Testis (tissue), 2 donors: ENCODE data around the gene TPSD1.

Experiments
- POLR2A ChIP-seq: fragments of 450-650 bp; IDR thresholded peaks from one replicate; pipeline ENCODE4 v1.6.1; 2017; ENCODE audit warnings: antibody characterized with exemption, mild to moderate bottlenecking, moderate library complexity
- TF ChIP-seq, protein P1 (sequence below), 3 experiments: fragments of 450-650 bp in 2 of 3; fragments of 200-600 bp in 1 of 3; sonication (generic) in 1 of 3; IDR thresholded peaks; one replicate each; pipeline ENCODE4 v1.5.1; 2016 to 2019; ENCODE audit warnings: antibody characterized with exemption in 3 of 3, mild to moderate bottlenecking in 2 of 3, moderate library complexity in 1 of 3

DNA sequence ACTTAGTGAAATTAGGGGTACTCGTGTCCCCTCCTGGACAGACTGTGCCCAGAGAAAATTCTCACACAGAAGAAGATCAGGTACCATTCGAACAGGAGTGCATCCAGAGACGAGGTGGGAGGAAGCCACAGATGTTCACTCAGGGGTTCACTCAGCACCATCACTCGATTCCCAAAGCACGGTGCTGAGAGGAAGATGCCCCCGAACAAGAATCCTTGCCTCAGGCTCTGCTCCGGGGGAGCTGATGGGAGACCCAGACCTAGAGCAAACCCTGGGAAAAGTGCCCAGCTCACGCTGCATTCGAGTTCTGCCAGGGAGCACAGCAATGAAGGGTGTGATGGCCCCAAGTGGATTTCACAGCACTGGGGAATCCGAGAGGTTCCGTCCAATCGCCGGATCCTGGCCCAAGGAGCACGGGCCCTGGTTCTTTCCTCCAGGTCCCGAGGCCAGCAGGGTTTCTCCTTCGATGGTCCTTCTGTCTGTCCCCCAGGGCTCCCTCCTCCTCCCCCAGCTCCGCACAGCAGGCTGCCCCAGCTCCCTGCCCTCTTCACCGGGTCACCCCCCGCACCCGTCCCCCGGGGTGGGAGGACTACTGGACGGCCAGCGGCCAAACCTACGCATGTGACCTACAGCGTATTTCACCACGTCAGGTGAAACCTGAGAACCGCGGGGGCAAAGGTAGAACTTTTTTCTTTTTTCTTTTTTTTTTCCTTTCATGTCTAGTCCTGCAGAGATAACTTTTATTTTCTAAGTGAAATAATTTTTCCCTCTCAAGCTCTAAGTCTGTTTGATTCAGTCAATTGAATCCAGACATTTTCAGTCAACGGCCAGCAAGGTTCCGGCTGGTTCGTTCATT lies 43.4 kb downstream of the TPSD1 start:
- TF ChIP-seq, protein P1, sequence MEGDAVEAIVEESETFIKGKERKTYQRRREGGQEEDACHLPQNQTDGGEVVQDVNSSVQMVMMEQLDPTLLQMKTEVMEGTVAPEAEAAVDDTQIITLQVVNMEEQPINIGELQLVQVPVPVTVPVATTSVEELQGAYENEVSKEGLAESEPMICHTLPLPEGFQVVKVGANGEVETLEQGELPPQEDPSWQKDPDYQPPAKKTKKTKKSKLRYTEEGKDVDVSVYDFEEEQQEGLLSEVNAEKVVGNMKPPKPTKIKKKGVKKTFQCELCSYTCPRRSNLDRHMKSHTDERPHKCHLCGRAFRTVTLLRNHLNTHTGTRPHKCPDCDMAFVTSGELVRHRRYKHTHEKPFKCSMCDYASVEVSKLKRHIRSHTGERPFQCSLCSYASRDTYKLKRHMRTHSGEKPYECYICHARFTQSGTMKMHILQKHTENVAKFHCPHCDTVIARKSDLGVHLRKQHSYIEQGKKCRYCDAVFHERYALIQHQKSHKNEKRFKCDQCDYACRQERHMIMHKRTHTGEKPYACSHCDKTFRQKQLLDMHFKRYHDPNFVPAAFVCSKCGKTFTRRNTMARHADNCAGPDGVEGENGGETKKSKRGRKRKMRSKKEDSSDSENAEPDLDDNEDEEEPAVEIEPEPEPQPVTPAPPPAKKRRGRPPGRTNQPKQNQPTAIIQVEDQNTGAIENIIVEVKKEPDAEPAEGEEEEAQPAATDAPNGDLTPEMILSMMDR (IDR thresholded peaks at IDR 0.05), result no peak
- no peak for TF ChIP-seq POLR2A
